Lower leg skin (tissue), 3 donors: ENCODE results near the gene LSM3.

Source experiments
- CTCF ChIP-seq, 3 donors: fragments of 450-650 bp; IDR thresholded peaks; one replicate each; pipeline ENCODE4 v1.5.1; 2016; ENCODE audit warnings: antibody characterized with exemption in 3 of 3, mild to moderate bottlenecking in 3 of 3, moderate library complexity in 2 of 3
- POLR2A ChIP-seq, 2 donors: fragments of 450-650 bp; IDR thresholded peaks; one replicate each; pipeline ENCODE4 v1.6.1; 2016 to 2017; ENCODE audit warnings: antibody characterized with exemption in 2 of 2, mild to moderate bottlenecking in 1 of 2, moderate library complexity in 1 of 2

DNA sequence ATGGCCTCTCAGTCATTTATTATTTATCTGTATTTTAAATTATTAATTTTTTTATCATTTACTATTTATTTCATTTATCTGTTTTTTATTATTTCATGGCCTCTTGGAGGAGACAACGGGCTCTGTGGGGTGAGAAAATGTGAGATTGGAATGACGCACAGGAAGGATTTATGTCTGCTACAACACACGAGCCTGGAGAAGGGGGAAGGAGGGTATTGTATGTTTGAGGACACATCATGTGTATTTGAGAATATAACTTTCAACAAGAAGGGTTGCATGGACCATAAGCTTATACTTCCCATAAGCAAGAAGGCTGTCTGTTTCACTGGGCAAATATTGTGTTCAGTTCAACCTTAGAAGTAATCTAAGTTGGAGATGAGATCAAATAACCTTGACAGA is 31.7 kb downstream of the LSM3 start:
- no peak for TF ChIP-seq CTCF (IDR thresholded peaks at IDR 0.05)
- TF ChIP-seq POLR2A (IDR thresholded peaks at IDR 0.05), result no peak
